Medulla oblongata (tissue), 1 donor: Measurements from ENCODE around the gene SLC12A7.
"Not testable (repeated sequence)": the region's sequence is repeated elsewhere in the genome, so short reads cannot be mapped to it uniquely, and the experiment has no call there.

Experiments used
- DNase-seq: peaks from one replicate; pipeline ENCODE4 v3.0.0-alpha.2; 2015; ENCODE audit errors: extremely low spot score

SLC12A7 gene

DNA sequence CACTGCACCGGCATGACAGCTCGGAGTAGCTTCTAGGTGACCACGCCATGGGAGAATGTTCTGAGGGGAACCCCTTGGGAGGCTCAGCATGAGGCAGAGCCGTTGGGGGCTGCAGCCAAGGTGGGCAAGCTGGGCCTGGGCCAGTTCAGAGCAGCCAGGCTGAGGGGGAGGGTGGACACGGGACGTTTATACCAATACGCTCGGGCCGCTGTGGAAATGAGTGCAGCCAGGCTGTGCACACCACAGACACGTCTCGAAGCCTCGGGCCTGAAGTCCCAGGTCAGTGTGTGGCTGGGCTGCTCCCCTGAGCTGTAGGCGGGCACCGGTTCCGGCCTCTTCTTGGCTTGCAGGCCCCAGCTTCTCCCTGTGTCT, 28.9 kb upstream of the SLC12A7 start:
- DNase-seq = no peak

DNA sequence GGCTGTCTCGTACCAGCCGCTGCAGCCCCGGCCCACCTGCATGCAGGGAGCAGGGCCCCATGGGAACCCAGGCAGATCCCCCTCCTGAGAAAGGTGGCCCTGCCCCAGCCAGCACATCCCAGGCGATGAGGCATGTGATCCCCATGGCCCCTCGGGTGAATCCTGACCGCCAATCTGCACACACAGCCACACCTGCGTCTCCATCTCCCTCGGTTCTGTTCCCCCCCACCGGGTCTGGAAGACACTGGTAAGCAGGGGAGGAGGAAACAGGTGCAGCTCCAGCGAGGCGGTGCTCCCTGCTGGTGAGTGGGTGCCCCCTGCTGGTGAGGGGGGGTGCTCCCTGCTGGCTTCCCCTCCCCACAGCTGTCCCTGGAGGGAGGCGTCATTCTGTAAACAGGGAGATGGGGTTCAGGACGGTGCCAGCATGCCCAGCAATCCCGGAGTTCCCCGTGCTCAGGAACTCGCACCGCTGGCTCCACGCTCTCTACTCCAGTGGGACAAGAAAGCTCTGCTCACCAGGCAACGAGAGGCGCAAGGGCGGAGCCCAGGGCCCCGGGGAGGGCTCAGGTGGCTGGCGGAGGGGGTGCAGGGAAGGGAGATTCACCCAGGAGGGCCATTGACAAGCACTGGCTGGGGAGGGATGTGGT, 28.4 kb upstream of the SLC12A7 start:
- peak; percentile 53 for DNase-seq

DNA sequence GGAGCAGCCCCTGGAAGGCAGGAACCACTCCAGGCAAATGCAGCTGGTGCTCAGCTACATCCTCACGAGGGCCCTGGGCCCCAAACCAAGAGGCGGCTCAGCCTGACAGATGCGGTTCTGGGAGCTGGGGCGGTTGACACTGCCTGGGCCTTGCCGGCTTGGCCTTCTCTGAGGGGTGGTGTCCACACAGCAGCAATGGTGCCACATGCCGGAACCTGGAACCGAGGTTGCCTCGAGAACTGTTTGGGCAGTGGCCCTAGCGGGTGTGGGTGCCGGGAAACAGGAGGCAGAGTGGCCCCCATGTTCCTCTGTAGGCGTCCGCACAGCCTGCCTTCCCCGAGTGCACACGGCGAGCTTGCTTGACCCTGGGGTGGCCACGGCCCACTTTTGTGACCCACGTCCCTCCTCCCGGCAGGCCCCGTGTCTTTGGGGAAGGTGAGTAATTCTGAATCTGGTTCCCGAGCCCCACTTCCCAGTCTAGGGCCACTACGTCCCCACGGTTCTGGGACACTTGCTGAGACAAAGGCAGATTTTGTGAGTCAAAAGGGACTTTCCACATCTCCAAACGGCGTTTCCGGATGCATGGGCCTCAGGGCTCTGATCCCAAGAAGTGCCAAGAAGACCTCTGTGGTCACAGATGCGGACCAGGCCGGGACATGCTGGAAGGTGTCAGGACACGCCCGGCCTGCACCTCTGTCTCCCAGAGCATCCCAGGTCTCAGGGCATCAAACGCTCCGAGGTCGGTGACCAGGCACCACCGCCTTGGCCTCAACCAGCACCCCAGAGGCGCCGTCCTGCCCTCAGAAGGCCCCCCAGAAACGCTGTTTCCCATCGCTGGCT, 27.7 kb upstream of the SLC12A7 start:
- no peak for DNase-seq

DNA sequence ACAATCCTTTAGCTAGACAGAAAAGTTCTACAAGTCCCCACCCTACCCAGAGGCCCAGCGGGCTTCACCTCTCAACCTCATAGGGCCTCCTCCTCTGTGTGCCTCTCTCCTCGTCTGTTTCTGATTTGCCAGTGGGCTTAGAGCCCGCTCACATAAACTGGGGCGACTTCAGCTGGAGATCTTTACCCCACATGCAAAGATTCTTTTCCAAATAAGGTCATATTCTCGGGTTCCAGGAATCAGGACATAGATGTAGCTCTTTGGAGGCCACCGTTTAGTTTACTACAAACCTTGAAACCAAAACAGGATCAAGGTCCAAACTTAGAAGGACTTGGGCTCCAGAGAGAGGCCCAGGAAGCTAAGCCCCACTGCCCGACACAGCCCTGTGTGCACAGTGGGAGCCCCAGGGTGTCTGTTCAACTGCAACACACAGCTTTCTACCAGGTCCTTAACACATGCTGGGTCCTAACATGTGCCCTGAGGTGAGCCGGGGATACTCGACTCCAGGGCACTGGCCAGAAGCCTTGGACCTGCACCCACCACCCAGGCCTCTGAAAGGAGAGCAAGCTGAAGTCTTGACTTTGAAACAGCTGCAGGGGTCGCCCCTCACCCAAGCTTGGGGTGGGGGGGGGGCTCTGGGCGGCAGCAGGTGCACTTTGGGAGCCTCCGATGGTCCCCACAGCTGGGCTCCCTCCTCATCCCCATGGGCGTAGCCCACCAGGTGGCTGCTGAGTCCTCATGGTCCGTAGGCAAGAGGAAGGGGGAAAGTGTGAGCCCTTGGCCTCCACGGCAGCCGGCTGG, 26.8 kb upstream of the SLC12A7 start:
- no peak for DNase-seq

DNA sequence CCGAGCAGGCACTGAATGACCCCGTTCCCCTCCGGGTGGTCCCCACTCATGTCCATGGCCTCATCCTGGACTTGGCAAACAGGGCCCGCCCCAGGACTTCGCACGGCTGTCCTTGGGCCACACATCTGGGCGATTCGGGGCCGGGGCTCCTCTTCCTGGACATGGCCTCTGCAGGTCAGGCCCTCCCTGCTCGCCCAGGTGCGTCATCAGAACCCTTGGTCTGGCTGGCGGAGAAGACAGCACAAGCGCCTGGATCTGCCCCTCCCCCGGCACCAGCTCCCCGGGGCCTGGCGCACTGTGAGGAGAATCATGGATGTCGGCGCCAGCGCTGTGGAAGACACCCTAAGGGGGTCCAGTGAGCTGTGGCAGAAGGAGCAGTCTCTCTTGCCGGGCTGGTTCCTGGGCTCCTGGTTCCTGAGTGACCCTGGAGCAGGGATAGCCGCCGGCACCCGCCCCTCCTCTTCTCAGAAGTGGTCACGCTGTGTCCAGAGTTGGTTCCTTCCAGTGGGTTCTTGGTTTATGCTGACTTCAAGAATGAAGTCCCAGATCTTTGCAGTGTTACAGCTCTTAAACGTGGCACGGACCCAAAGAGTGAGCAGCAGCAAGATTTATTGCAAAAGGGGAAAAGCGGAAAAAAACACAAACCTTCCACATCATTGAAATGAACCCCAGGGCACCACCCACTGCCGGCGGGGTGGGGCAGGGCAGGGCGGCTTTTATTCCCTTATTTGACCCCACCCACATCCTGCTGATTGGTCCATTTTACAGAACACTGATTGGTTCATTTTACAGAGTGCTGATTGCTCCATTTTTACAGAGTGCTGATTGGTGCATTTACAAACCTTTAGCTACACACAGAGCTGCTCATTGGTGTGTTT, 25.9 kb upstream of the SLC12A7 start:
- no peak for DNase-seq

DNA sequence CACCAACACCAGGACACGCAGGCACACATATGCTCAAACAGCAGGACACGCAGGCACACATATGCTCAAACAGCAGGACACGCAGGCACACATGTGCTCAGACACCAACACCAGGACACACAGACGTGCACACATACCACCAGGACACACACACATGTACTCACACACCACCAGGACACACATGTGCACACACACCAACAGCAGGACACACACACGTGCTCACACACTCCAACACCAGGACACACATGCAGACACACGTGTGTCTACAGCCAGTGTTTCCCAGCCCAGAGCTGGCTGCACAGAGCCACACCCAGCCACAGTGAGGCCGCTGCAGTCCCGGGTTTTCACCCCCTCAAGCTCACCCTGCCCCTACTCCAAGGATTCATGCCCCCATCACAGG, 25.0 kb upstream of the SLC12A7 start:
- DNase-seq = no peak

DNA sequence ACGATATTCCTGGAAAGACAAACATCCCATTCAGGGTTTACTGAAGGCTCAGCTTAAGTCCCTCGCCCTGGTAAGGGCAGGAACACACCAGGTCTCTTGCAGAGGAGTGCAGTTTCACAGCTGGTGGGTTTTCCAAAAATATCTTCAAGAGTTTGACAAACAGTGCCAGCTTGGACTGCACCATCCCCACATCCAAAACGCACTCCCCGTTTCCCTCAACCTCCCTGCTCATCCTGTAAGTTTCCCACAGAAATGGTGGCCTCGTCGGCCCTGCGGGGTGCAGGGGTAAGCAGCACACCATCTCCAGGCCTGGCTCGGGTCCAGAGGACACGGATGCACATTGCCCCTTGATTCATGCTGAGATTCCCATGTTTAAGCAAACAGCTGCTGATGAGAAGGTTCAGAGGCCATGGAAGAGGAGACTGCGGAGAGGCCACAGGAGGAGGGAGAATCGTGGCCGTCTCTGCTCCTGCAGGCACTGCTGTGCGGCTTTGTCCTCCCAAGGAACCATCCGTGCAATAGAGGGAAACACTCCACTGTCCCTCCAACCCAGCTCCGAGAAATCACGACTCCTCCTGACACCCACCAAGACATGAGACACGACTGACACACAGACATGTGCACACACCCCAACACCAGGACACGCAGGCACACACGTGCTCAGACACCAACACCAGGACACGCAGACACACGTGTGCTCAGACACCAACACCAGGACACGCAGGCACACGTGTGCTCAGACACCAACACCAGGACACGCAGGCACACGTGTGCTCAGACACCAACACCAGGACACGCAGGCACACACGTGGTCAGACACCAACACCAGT, 24.0 kb upstream of the SLC12A7 start:
- DNase-seq = no peak

DNA sequence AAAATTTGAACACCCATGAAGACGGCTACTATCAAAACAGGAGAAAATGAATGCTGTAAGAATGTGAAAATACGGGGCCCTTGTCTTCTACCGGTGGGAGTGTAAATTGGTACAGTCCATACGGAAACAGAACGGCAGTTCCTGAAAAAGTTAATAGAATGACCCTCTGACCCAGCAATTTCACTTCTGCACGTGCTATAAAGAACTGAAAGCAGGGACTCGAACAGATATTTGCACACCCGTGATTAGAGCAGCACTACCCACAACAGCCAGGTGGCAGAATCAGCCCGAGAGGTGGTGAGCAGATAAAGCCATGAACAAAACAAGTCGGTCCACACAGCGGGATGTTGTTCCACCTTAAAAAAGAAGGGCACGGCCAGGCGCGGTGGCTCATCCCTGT, 22.6 kb upstream of the SLC12A7 start:
- no peak for DNase-seq

DNA sequence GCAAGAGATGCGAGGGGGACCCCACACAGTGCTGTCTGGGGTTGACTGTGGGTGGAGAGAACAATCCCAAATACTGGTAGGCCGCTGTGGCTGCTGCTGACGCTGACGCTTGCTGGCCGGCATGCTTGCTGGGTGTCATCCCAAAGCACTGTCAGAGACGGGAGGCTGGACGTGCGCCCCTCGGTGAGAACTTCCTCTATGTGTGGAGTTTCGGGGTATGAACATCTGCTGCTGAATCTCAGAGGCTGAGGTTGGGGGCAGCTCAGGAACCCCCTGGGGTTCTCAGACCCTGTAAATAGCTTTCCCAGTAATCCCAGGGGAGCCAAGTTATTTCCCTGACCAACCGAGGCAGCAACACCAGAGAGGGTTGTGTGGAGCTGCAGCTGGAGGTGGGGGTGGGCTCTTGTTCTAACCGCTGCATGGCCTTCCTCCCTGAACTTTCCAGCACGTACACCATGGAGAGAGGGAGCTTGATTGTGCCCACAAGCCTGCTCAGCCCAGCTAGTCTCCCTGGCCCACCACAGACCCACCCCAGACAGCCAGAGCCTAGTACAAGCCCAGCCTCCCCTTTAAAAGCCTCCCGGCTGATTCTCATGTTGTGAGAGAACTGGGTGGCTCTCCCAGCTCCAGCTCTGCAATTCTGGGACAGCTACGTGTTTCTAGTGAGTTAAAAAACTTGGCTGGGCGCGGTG, 21.8 kb upstream of the SLC12A7 start:
- DNase-seq = no peak

DNA sequence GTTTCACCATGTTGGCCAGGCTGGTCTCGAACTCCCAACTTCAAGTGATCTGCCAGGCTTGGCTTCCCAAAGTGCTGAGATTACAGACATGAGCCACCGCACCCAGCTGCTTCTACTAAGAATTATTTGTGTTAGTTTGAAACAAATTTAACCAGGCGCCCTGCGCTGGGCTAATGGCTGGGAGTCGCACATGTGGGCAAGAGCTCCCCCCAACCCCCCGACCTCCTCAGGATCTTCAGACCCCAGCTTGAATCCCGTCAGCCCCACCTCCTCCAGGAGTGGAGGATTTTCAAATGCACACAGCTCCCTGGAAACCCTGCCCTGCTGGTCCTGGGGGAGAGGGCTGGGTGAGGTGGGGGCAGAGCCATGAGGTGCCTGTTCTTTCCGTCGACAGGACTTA, 21.2 kb upstream of the SLC12A7 start:
- no peak for DNase-seq

DNA sequence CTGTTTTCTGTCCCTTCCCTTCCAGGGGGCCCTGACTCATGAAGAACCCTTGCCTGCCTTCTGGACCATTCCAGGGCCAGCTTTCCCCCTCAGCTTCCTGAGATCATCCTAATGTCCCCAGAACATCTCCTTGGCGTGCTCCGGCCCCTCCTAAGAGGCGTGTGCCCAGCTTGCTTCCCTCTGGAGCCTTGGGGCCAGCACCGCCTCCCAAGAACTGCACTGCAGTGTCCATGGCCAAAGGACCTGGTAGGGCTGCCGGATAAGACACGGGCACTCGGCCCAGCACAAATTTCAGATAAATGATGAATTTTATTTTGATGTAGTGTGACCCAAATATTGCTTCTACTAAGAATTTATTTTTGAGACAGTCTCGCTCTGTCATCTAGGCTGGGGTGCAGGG, 20.7 kb upstream of the SLC12A7 start:
- no peak for DNase-seq

DNA sequence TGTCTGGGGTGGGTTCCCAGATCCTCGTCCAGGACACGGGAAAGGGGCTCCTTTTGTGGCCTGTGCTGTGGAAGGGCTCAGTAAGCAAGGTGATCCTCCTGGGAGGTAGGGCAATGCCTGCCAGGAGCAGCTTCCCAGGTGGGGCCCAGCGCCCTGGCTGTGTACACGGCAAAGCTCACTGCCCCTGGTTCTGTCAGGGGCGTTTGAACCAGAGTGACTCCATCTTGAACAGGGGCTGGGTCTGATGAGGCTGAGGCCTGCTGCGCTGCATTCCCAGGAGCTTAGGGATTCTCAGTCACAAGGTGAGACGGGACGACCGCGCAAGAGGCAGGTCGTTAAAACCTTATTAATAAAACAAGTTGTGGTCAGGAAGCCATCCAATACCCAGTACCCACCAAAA, 19.9 kb upstream of the SLC12A7 start:
- no peak for DNase-seq

DNA sequence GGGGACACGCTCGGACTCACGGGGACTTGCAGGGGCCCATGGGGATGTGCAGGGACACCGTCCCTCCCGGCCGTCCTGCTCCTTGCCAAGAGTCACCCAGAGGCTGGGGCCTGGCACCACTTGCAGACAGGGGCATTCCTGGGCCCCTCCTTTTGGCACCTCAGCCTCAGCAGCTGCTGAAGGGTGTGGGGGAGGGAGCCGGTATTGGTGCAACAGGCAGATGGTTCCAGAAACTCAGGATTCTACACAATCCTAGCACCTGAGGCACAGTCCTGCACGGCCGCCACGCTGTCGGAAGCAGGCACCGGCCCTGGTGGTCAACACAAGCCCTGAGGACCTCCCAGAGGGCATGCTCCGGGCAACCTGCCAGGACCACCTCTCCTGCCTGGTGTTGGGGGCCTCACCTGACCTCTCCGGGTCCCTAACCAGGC, 19.3 kb upstream of the SLC12A7 start:
- no peak for DNase-seq

DNA sequence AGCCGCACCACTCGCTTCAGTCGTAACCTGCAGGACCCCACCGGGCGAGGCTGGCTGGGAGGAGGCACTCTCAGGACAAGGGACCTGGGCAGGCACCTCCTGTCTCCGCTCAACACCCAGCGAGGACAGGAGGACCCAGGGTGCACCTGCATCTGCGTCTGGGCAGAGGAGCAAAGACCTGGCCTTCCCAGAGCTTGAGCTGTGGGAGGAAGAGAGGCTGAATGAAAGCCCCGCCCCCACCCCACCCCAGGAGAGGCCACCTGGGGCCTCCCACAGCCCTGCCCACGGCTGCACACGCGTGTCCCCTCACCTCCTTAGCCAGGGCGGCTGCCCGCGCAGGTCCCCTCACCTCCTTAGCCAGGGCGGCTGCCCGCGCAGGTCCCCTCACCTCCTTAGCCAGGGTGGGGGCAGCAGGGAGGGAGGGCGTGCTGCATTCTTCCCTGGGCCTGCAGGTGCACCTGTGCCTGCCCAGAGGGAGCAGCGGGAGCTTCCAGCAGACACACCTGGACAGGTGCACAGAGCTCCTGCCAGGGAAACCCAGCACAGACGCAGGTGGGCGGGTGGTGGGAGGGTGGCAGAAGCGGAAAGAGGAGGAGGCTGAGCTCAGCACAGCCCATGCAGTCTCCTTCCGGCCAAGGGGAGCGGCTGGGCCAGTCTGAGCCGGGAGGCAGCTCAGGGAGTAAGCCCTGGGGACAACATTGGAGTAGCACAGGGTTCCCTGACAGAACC, 18.5 kb upstream of the SLC12A7 start:
- no peak for DNase-seq

DNA sequence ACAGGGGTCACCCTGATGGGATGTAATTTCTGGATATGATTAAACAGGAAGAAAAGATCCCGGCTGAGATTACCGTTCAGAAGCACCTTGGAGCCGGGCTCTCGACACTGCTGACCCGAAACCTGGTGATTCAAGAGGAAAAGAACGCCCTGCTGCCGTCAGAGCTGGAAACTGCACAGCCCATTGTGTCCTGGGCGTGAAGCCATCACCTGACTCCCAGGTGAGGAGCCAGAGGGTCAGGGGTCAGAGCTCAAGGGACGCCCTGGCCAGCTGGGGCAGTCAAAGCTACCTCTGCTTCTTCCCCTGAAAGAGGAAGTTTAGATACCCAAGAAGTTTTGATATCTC, 17.8 kb upstream of the SLC12A7 start:
- no peak for DNase-seq

DNA sequence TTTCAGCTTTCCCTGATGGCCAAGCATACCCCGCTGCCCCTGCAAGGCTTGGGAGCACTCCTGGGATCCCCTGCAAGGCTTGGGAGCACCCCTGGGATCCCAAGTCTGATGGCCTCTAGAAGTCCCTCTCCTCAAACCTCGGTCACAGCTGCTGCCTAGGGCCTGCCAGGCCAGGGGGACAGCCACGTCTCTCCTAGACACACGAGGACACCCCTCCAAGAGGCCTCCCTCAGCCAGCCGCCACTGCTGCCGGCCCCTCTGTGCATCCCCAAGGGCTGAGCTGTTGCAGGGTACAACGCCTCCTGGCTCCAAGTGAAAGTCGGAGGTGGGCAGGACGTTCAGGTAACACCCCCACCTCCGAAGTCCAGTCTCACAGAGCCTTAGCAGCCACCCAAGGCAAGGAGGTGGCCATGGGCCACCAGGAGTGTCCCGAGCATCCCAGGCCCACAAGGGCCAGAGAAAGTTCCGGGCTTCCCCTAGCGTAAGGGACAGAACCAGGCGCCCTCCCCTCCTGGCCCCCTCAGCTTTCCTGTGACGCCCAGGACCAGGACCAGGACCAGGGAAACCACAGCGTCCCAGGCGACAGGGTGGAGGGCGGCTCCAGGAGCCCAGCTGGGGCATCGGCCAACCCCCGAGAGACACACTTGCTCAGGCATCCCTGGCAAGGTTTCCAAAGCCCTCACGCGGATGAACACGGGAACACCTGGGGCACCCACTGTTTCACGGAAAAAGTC, 17.3 kb upstream of the SLC12A7 start:
- no peak for DNase-seq

DNA sequence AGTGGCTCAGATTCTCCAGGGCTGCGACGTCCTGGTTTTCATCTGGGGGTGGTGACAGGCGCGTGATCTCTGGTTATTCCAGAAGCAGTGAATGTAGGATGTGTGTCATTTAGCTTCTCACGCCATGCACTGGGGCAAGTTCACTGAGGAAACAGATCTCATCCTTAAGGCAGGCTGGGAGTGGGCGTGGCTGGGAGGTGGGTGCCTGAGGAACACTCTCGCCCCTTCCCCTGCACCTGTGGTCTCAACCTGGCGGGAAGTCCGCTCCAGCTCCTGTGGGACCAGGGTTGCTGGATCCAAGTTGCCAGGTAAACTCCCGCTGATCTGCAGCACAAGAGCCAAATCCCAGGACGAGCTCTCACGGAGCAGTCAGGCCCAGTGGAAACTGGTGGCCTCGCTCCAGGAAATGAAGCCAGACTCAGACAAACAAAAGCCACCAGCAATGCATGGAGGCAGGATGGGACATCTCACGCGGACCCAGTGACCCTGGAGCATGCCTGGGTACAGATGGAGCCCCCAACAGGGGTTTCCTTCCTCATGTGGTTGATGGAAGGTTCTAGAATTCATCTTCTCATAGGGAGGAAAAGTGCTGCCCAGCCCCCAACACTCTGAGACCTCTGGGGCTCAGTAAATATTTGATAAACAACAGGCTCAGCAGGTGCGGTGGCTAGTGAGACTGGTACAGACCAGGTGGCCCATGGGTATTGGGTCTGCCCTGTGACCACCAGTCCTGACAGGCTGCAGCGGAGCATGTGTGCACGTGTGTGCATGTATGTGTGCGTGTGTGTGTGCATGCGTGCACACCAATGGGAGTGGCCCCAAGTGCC, 16.3 kb upstream of the SLC12A7 start:
- DNase-seq = no peak

DNA sequence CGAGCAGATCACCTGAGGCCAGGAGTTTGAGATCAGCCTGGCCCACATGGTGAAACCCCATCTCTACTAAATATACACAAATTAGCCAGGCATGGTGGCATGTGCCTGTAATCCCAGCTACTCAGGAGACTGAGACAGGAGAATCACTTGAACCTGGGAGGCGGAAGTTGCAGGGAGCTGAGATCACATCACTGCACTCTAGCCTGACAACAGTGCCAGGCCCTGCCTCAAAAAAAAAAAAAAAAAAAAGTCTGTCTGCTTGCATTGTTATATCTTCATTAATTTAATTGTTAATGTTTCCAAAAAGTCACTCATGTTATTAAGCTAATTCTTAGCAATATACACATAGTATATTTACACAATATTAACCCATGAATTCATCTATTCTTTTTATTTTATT, 13.8 kb upstream of the SLC12A7 start:
- DNase-seq = not testable (repeated sequence)
